ENCODE results near the gene DDOST.

Gene DDOST

GRCh38 chr1:20691872-20692271 is 30.7 kb upstream of the DDOST start:
- Histone ChIP-seq H3K27ac (ENCODE audit: low read depth, low read length) (no peak overlapping the region), H3K27me3 (ENCODE audit: control insufficient read depth in 1 of 2, insufficient read depth in 2 of 2, low read length in 2 of 2) (no peaks in the 10 kb centered on the region), H3K36me3 (ENCODE audit: control insufficient read depth in 1 of 2, insufficient read depth in 2 of 2, low read length in 2 of 2) (no peaks in the 10 kb centered on the region), H3K4me1 (ENCODE audit: control insufficient read depth in 1 of 2, insufficient read depth in 2 of 2, low read length in 2 of 2) (peaks cover 0 to 5% of the 10 kb centered on the region in 2 donors), H3K9me3 (ENCODE audit: control insufficient read depth in 1 of 2, low read length in 2 of 2) (no peaks in the 10 kb centered on the region), H3K9ac (ENCODE audit: low read depth in 1 of 2, low read length in 2 of 2) (no peak overlapping the region), H3K4me3 (ENCODE audit: low read depth in 1 of 2, low read length in 2 of 2) (no peak overlapping the region)

GRCh38 chr1:20689645-20690056 is 28.5 kb upstream of the DDOST start:
- Histone ChIP-seq H3K9me3 (ENCODE audit: control insufficient read depth in 1 of 2, low read length in 2 of 2) (no peaks in the 10 kb centered on the region), H3K9ac (ENCODE audit: low read depth in 1 of 2, low read length in 2 of 2) (no peak overlapping the region), H3K4me1 (ENCODE audit: control insufficient read depth in 1 of 2, insufficient read depth in 2 of 2, low read length in 2 of 2) (no peaks in the 10 kb centered on the region), H3K4me3 (ENCODE audit: low read depth in 1 of 2, low read length in 2 of 2) (no peak overlapping the region), H3K27me3 (ENCODE audit: control insufficient read depth in 1 of 2, insufficient read depth in 2 of 2, low read length in 2 of 2) (no peaks in the 10 kb centered on the region), H3K27ac (ENCODE audit: low read depth, low read length) (no peak overlapping the region), H3K36me3 (ENCODE audit: control insufficient read depth in 1 of 2, insufficient read depth in 2 of 2, low read length in 2 of 2) (no peaks in the 10 kb centered on the region)

GRCh38 chr1:20686883-20687725 is 25.9 kb upstream of the DDOST start:
- H3K27me3 ChIP-seq (ENCODE audit: control insufficient read depth in 1 of 2, insufficient read depth in 2 of 2, low read length in 2 of 2), result no peaks in the 10 kb centered on the region
- no peaks in the 10 kb centered on the region for H3K36me3 ChIP-seq (ENCODE audit: control insufficient read depth in 1 of 2, insufficient read depth in 2 of 2, low read length in 2 of 2)
- no peaks in the 10 kb centered on the region for H3K4me1 ChIP-seq (ENCODE audit: control insufficient read depth in 1 of 2, insufficient read depth in 2 of 2, low read length in 2 of 2)
- no peak overlapping the region for H3K27ac ChIP-seq (ENCODE audit: low read depth, low read length)
- no peak overlapping the region for H3K9ac ChIP-seq (ENCODE audit: low read depth in 1 of 2, low read length in 2 of 2)
- H3K4me3 ChIP-seq (ENCODE audit: low read depth in 1 of 2, low read length in 2 of 2), result no peak overlapping the region
- H3K9me3 ChIP-seq (ENCODE audit: control insufficient read depth in 1 of 2, low read length in 2 of 2), result no peaks in the 10 kb centered on the region

GRCh38 chr1:20685741-20686140 is 24.6 kb upstream of the DDOST start:
- Histone ChIP-seq H3K36me3 (ENCODE audit: control insufficient read depth in 1 of 2, insufficient read depth in 2 of 2, low read length in 2 of 2) (no peaks in the 10 kb centered on the region), H3K9ac (ENCODE audit: low read depth in 1 of 2, low read length in 2 of 2) (no peak overlapping the region), H3K4me1 (ENCODE audit: control insufficient read depth in 1 of 2, insufficient read depth in 2 of 2, low read length in 2 of 2) (no peaks in the 10 kb centered on the region), H3K4me3 (ENCODE audit: low read depth in 1 of 2, low read length in 2 of 2) (no peak overlapping the region), H3K27me3 (ENCODE audit: control insufficient read depth in 1 of 2, insufficient read depth in 2 of 2, low read length in 2 of 2) (no peaks in the 10 kb centered on the region), H3K27ac (ENCODE audit: low read depth, low read length) (no peak overlapping the region), H3K9me3 (ENCODE audit: control insufficient read depth in 1 of 2, low read length in 2 of 2) (no peaks in the 10 kb centered on the region)

GRCh38 chr1:20685099-20685662 is 24.0 kb upstream of the DDOST start:
- no peak overlapping the region for H3K4me3 ChIP-seq (ENCODE audit: low read depth in 1 of 2, low read length in 2 of 2)
- no peaks in the 10 kb centered on the region for H3K9me3 ChIP-seq (ENCODE audit: control insufficient read depth in 1 of 2, low read length in 2 of 2)
- H3K4me1 ChIP-seq (ENCODE audit: control insufficient read depth in 1 of 2, insufficient read depth in 2 of 2, low read length in 2 of 2), result no peaks in the 10 kb centered on the region
- H3K27me3 ChIP-seq (ENCODE audit: control insufficient read depth in 1 of 2, insufficient read depth in 2 of 2, low read length in 2 of 2), result no peaks in the 10 kb centered on the region
- H3K9ac ChIP-seq (ENCODE audit: low read depth in 1 of 2, low read length in 2 of 2), result no peak overlapping the region
- H3K36me3 ChIP-seq (ENCODE audit: control insufficient read depth in 1 of 2, insufficient read depth in 2 of 2, low read length in 2 of 2), result no peaks in the 10 kb centered on the region
- H3K27ac ChIP-seq (ENCODE audit: low read depth, low read length), result peak overlapping the region; percentile 42

- no peaks in the 10 kb centered on the region for H3K36me3 ChIP-seq (ENCODE audit: control insufficient read depth in 1 of 2, insufficient read depth in 2 of 2, low read length in 2 of 2)
- no peaks in the 10 kb centered on the region for H3K27me3 ChIP-seq (ENCODE audit: control insufficient read depth in 1 of 2, insufficient read depth in 2 of 2, low read length in 2 of 2)
- no peak overlapping the region for H3K9ac ChIP-seq (ENCODE audit: low read depth in 1 of 2, low read length in 2 of 2)
- H3K4me1 ChIP-seq (ENCODE audit: control insufficient read depth in 1 of 2, insufficient read depth in 2 of 2, low read length in 2 of 2), result no peaks in the 10 kb centered on the region
- no peaks in the 10 kb centered on the region for H3K9me3 ChIP-seq (ENCODE audit: control insufficient read depth in 1 of 2, low read length in 2 of 2)
- H3K4me3 ChIP-seq (ENCODE audit: low read depth in 1 of 2, low read length in 2 of 2), result no peak overlapping the region
- H3K27ac ChIP-seq (ENCODE audit: low read depth, low read length), result peak overlapping the region; percentile 42
Measured at GRCh38 chr1:20684651-20685050, 23.5 kb upstream of the DDOST start.

- Histone ChIP-seq H3K4me1 (ENCODE audit: control insufficient read depth in 1 of 2, insufficient read depth in 2 of 2, low read length in 2 of 2) (no peaks in the 10 kb centered on the region), H3K27me3 (ENCODE audit: control insufficient read depth in 1 of 2, insufficient read depth in 2 of 2, low read length in 2 of 2) (no peaks in the 10 kb centered on the region), H3K27ac (ENCODE audit: low read depth, low read length) (no peak overlapping the region), H3K4me3 (ENCODE audit: low read depth in 1 of 2, low read length in 2 of 2) (no peak overlapping the region), H3K9ac (ENCODE audit: low read depth in 1 of 2, low read length in 2 of 2) (no peak overlapping the region), H3K36me3 (ENCODE audit: control insufficient read depth in 1 of 2, insufficient read depth in 2 of 2, low read length in 2 of 2) (no peaks in the 10 kb centered on the region), H3K9me3 (ENCODE audit: control insufficient read depth in 1 of 2, low read length in 2 of 2) (no peaks in the 10 kb centered on the region)
Measured at GRCh38 chr1:20684050-20684620, 23.0 kb upstream of the DDOST start.

- Histone ChIP-seq H3K27me3 (ENCODE audit: control insufficient read depth in 1 of 2, insufficient read depth in 2 of 2, low read length in 2 of 2) (no peaks in the 10 kb centered on the region), H3K9me3 (ENCODE audit: control insufficient read depth in 1 of 2, low read length in 2 of 2) (no peaks in the 10 kb centered on the region), H3K36me3 (ENCODE audit: control insufficient read depth in 1 of 2, insufficient read depth in 2 of 2, low read length in 2 of 2) (no peaks in the 10 kb centered on the region), H3K9ac (ENCODE audit: low read depth in 1 of 2, low read length in 2 of 2) (no peak overlapping the region), H3K27ac (ENCODE audit: low read depth, low read length) (no peak overlapping the region), H3K4me3 (ENCODE audit: low read depth in 1 of 2, low read length in 2 of 2) (no peak overlapping the region), H3K4me1 (ENCODE audit: control insufficient read depth in 1 of 2, insufficient read depth in 2 of 2, low read length in 2 of 2) (no peaks in the 10 kb centered on the region)
Measured at GRCh38 chr1:20683614-20684013, 22.4 kb upstream of the DDOST start.

- Histone ChIP-seq H3K36me3 (ENCODE audit: control insufficient read depth in 1 of 2, insufficient read depth in 2 of 2, low read length in 2 of 2) (no peaks in the 10 kb centered on the region), H3K27ac (ENCODE audit: low read depth, low read length) (no peak overlapping the region), H3K4me1 (ENCODE audit: control insufficient read depth in 1 of 2, insufficient read depth in 2 of 2, low read length in 2 of 2) (no peaks in the 10 kb centered on the region), H3K27me3 (ENCODE audit: control insufficient read depth in 1 of 2, insufficient read depth in 2 of 2, low read length in 2 of 2) (no peaks in the 10 kb centered on the region), H3K4me3 (ENCODE audit: low read depth in 1 of 2, low read length in 2 of 2) (no peak overlapping the region), H3K9ac (ENCODE audit: low read depth in 1 of 2, low read length in 2 of 2) (no peak overlapping the region), H3K9me3 (ENCODE audit: control insufficient read depth in 1 of 2, low read length in 2 of 2) (no peaks in the 10 kb centered on the region)
Measured at GRCh38 chr1:20682571-20683236, 21.5 kb upstream of the DDOST start.

- Histone ChIP-seq H3K36me3 (ENCODE audit: control insufficient read depth in 1 of 2, insufficient read depth in 2 of 2, low read length in 2 of 2) (no peaks in the 10 kb centered on the region), H3K9me3 (ENCODE audit: control insufficient read depth in 1 of 2, low read length in 2 of 2) (no peaks in the 10 kb centered on the region)
Measured at GRCh38 chr1:20681999-20682398, 20.8 kb upstream of the DDOST start.

More at GRCh38 chr1:20681999-20682398, 20.8 kb upstream of the DDOST start:
- H3K27me3 ChIP-seq (ENCODE audit: control insufficient read depth in 1 of 2, insufficient read depth in 2 of 2, low read length in 2 of 2), result no peaks in the 10 kb centered on the region
- no peaks in the 10 kb centered on the region for H3K4me1 ChIP-seq (ENCODE audit: control insufficient read depth in 1 of 2, insufficient read depth in 2 of 2, low read length in 2 of 2)
- H3K27ac ChIP-seq (ENCODE audit: low read depth, low read length), result no peak overlapping the region
- no peak overlapping the region for H3K4me3 ChIP-seq (ENCODE audit: low read depth in 1 of 2, low read length in 2 of 2)
- H3K9ac ChIP-seq (ENCODE audit: low read depth in 1 of 2, low read length in 2 of 2), result no peak overlapping the region
